ENCODE data around the gene BRINP3. TPM values are rescaled to one million over a fixed set of nuclear protein-coding genes. Genes with fewer than 3 reads are reported as not detected.

BRINP3 gene
- total RNA-seq, 3 donors from 2014 or later = 12.4 to 48.7 (median 14.2) TPM

DNA sequence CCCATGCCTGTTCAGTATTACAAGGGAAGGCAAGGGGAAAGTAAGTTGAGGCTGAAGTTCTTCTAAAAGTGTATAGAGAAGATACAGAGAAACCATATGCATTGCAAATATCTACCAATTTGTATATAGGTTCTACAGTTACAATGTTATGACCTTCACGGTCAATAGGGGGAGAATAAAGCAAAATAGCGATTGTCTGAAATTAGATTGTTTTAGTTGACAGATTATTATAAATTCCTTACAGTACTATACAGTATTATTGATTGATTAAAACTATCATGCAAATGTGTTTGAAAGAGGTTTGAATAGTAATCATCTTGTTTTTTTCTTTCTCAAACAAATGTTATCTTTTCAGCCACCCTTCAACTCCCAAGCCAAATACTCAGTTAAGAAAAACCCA lies 13.7 kb upstream of the BRINP3 start:
- DNase-seq = no peak
- Histone ChIP-seq H3K4me1 (ENCODE audit: low read depth) (no peaks in the 10 kb centered on the region), H3K4me3 (no peak overlapping the region), H3K9me3 (no peaks in the 10 kb centered on the region), H3K36me3 (ENCODE audit: low read depth) (no peaks in the 10 kb centered on the region)
- no peak for TF ChIP-seq CTCF (IDR thresholded peaks at IDR 0.05)
- ATAC-seq = no peak
- intact Hi-C loops (cut with DNase I, micrococcal nuclease) = no loop called here

- no peaks in the 10 kb centered on the region for H3K4me1 ChIP-seq (ENCODE audit: low read depth)
- H3K4me3 ChIP-seq = no peak overlapping the region
- ATAC-seq (no peak), DNase-seq (no peak)
- TF ChIP-seq CTCF (IDR thresholded peaks at IDR 0.05) = no peak
- intact Hi-C loops (cut with DNase I, micrococcal nuclease) = no loop called here
- H3K36me3 ChIP-seq (ENCODE audit: low read depth) = no peaks in the 10 kb centered on the region
- no peaks in the 10 kb centered on the region for H3K9me3 ChIP-seq
Measured at GRCh38 chr1:190484045-190484444, 6.4 kb upstream of the BRINP3 start.

DNA sequence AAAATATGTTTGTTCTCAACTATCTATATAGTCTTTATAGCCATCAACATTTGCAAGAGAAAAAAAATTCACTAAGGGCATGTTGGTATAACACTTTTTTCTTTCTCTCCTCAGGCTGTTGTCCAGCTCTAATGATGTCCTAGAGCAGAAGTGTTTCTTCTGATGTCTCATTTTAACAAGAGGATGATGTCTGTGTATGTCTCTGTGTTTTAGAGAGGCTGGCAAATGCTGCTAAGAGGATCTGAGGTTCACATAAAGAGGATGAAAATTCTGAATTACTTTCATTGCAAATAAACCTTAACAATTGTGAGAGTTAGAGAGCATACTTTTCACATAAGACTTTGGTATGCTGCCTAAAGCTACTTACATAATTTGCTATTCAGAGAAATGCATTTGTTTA lies 2.6 kb upstream of the BRINP3 start:
- Histone ChIP-seq H3K4me3 (no peak overlapping the region), H3K9me3 (no peaks in the 10 kb centered on the region), H3K4me1 (ENCODE audit: low read depth) (peaks cover 3% of the 10 kb centered on the region), H3K36me3 (ENCODE audit: low read depth) (no peaks in the 10 kb centered on the region)
- ATAC-seq (no peak), DNase-seq (no peak)
- no peak for TF ChIP-seq CTCF (IDR thresholded peaks at IDR 0.05)
- intact Hi-C loops (cut with DNase I, micrococcal nuclease) = no loop called here

DNA sequence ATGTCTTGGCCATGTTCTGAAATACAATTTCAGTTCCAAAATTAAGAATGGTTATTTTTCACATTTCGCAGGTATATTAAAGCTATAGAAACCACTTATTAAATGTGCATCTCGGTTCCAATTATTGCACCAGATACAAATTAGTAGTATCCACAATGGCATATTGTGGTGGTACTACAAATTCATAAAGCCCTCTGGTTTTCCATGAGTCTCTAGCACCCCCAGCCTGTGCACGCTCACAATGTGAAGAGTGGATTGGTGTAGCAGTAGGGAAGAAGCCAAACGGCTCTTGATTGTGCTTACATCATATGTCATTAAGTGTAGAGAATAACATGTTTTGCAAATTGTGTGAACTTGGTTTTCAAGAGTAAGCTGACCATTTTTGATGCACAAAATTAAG lies 1.9 kb upstream of the BRINP3 start:
- Histone ChIP-seq H3K4me3 (no peak overlapping the region), H3K4me1 (ENCODE audit: low read depth) (peaks cover 3% of the 10 kb centered on the region), H3K36me3 (ENCODE audit: low read depth) (no peaks in the 10 kb centered on the region), H3K9me3 (no peaks in the 10 kb centered on the region)
- TF ChIP-seq CTCF (IDR thresholded peaks at IDR 0.05) = no peak
- intact Hi-C loops (cut with DNase I, micrococcal nuclease) = no loop called here
- ATAC-seq (no peak), DNase-seq (peak in 2 of 3 donors; percentile 33 to 51)

- ATAC-seq = peak; percentile 40
- Histone ChIP-seq H3K36me3 (ENCODE audit: low read depth) (no peaks in the 10 kb centered on the region), H3K4me3 (no peak overlapping the region), H3K4me1 (ENCODE audit: low read depth) (peaks cover 3% of the 10 kb centered on the region), H3K9me3 (no peaks in the 10 kb centered on the region)
- DNase-seq = peak in 1 of 3 donors; percentile 74
- intact Hi-C loops (cut with DNase I, micrococcal nuclease) = no loop called here
- TF ChIP-seq CTCF (IDR thresholded peaks at IDR 0.05) = no peak
Measured at GRCh38 chr1:190479050-190479397, 1.4 kb upstream of the BRINP3 start.
